MCF 10A (cell line): Measurements from ENCODE around the gene DUSP16. TPM values are rescaled to one million over a fixed set of nuclear protein-coding genes. Genes with fewer than 3 reads are reported as not detected.

Experiments
- Bru-seq: library from RNA; stranded (reverse); fragments of 400-500 nt; gene quantifications from one replicate; lab custom pipeline; 2021; lab: Mats Ljungman, UMichigan
- BruChase-seq, 2 experiments: library from RNA; stranded (reverse); fragments of 400-500 nt; gene quantifications; one replicate each; lab custom pipeline; 2021; lab: Mats Ljungman, UMichigan
- BruUV-seq: library from RNA; stranded (reverse); fragments of 400-500 nt; replicated peaks from 2 replicates; lab custom pipeline; 2021; lab: Mats Ljungman, UMichigan
- CTCF ChIA-PET: fragments of 300-600 bp; sonication (Branson Sonifier 250); formaldehyde crosslinking; extraction: SDS; loops from one replicate; lab custom pipeline; 2021; ENCODE audit warnings: antibody characterized with exemption, inconsistent platforms; lab: Yijun Ruan, JAX
- POLR2A ChIA-PET: fragments of 300-600, 350-650 bp; sonication (Branson Sonifier 250); formaldehyde crosslinking; extraction: SDS; loops from one replicate; lab custom pipeline; 2020; ENCODE audit warnings: antibody characterized with exemption, inconsistent platforms; lab: Yijun Ruan, JAX
- DNase-seq: peaks from one replicate; pipeline ENCODE4 v3.0.0-alpha.2; 2018; ENCODE audit not compliant: unreplicated experiment
- H3K27ac Mint-ChIP-seq: one replicate; pipeline ENCODE4 v1.8.0; 2022; ENCODE audit warnings: mild to moderate bottlenecking, low read depth, mixed read lengths; ENCODE audit not compliant: unreplicated experiment
- H3K27me3 Mint-ChIP-seq: one replicate; pipeline ENCODE4 v1.8.0; 2022; ENCODE audit warnings: mixed read lengths; ENCODE audit not compliant: insufficient read depth, unreplicated experiment
- H3K36me3 Mint-ChIP-seq: one replicate; pipeline ENCODE4 v1.8.0; 2022; ENCODE audit warnings: mild to moderate bottlenecking, moderate library complexity, mixed read lengths; ENCODE audit not compliant: insufficient read depth, unreplicated experiment
- H3K4me1 Mint-ChIP-seq: one replicate; pipeline ENCODE4 v1.8.0; 2022; ENCODE audit warnings: mixed read lengths; ENCODE audit not compliant: insufficient read depth, unreplicated experiment
- H3K4me3 Mint-ChIP-seq: one replicate; pipeline ENCODE4 v1.8.0; 2022; ENCODE audit warnings: mild to moderate bottlenecking, moderate library complexity, mixed read lengths; ENCODE audit not compliant: unreplicated experiment
- H3K9me3 Mint-ChIP-seq: one replicate; pipeline ENCODE4 v1.8.0; 2022; ENCODE audit warnings: mixed read lengths; ENCODE audit not compliant: unreplicated experiment
- CTCF ChIP-seq: fragments of 200-600 bp; IDR thresholded peaks from one replicate; pipeline ENCODE4 v1.8.0; 2022; ENCODE audit warnings: antibody characterized with exemption, mild to moderate bottlenecking; ENCODE audit not compliant: unreplicated experiment
- intact Hi-C: fragments of 100-400 bp; cut with micrococcal nuclease; formaldehyde crosslinking; loops from 2 replicates; pipeline ENCODE4 v1.14.1; 2022
- long read RNA-seq: library from polyadenylated mRNA; stranded (forward); transcript quantifications from one replicate; pipeline ENCODE4 v2.0.0, GENCODE V29; 2022
- total RNA-seq: library from RNA; stranded (reverse); gene quantifications from 2 replicates; pipeline ENCODE4 v1.2.3, GENCODE V29; 2022

Gene DUSP16
- total RNA-seq (18.9 and 20.7 TPM in 2 replicates), Bru-seq, nascent RNA (percentile 81 among the genes with signal in this experiment), BruChase-seq, experiment 1, labeled RNA remaining after a 6-hour chase (percentile 72 among the genes with signal in this experiment), BruChase-seq, experiment 2, labeled RNA remaining after a 2-hour chase (percentile 79 among the genes with signal in this experiment)
- long read RNA-seq, full-length matches to known transcripts, result 4 of 10 reads
- long read RNA-seq, partial matches to known transcripts, result 1 of 10 reads
- long read RNA-seq, other reads (novel, unspliced or antisense), result 5 of 10 reads

DNA sequence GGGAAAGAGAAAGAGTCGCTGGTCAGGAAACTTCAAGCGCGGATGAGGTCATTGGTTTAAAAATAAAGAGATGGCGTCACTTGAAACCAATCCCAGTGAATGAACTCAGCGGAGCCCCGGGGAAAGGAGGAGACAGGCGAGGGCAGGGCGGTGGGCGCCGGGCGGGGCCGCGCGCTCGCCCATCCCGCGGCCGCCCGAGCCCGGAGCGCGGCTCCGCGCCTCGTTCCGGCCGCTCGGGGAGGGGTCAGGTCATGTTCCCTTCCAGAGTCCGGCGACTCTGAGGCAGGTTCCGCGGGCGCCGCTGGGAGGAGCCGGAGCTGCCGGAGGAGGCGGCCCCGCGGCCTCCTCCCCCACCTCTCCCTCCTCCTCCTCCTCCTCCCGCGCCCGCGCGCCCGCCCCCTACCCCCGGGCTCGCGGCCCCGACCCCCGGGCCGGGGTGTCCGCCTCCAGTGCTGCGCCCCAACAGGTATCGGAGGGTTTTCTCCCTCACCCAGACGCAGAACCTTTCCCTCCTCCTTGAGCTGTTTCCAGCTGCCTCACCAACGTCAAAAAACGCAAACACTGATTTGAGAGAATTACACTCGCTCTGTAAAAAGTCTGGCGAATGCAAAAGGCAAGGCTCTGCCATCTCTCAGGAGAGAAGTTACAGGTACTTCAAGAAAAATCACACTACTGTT is at the start of gene DUSP16:
TSS of gene DUSP16 (minus strand) at position 279 of the 677 bp plus-strand sequence. CDS start 41,765 bp downstream, outside the sequence.
- Mint-ChIP-seq H3K27ac (peak within 1 kb of the TSS; percentile 95), H3K4me3 (peak within 1 kb of the TSS; percentile 69), H3K9me3 (no peaks in the 10 kb centered on the region), H3K4me1 (peaks cover 28% of the 10 kb centered on the region), H3K27me3 (no peaks in the 10 kb centered on the region), H3K36me3 (no peaks in the 10 kb centered on the region)
- ChIA-PET POLR2A (interaction anchor here (0.6 to 2.6 kb wide), 30 partner anchors 8 to 205 kb away, joined by 3 to 19 read pairs (median 4); partner anchors contain the start of genes BORCS5, CDKN1B and CREBL2), CTCF (interaction anchor here (0.5 to 2.4 kb wide), 21 partner anchors 12 to 192 kb away, joined by 3 to 20 read pairs (median 5); no protein-coding TSS in a partner anchor)
- no TSS peak for BruUV-seq
- intact Hi-C loops, result loop anchor here (2.0 kb wide), 1 partner anchor 48 kb away; the partner anchor contains the start of gene CREBL2
- TF ChIP-seq CTCF, result no peak
- peak; percentile 94 for DNase-seq

DNA sequence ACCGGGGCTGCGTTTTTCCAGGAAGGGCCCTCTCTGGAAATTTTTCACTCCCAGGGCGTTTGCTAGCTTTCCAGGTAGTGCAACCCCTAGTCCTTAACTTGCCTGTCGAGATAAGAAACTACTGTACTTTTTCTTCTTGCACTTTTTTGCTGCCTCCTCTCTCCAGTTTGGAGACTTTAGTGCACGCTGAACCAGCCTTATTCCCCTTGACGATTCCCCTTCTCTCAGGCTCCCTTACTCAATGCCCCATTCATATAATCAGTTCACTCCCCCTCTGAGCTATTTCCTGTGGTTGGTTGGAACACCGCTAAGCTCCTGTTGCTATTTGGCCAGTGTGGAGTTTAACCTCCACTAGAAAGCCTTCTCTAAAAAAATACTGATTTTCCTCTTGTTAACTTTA is 49.7 kb upstream of the DUSP16 start:
- CTCF ChIA-PET, result interaction anchor here (1.3 kb wide), 1 partner anchor 124 kb away, joined by 4 read pairs; no protein-coding TSS in a partner anchor
- no peaks in the 10 kb centered on the region for H3K27me3 Mint-ChIP-seq
- DNase-seq, result peak; percentile 64
- no peak for TF ChIP-seq CTCF
- no TSS peak for BruUV-seq
- H3K27ac Mint-ChIP-seq, result peak overlapping the region; percentile 98
- H3K9me3 Mint-ChIP-seq, result no peaks in the 10 kb centered on the region
- peaks cover 22% of the 10 kb centered on the region for H3K36me3 Mint-ChIP-seq
- H3K4me3 Mint-ChIP-seq, result peak overlapping the region; percentile 95
- POLR2A ChIA-PET, result interaction anchor here (0.7 to 3.0 kb wide), 18 partner anchors 10 to 255 kb away, joined by 3 to 21 read pairs (median 4); partner anchors contain the start of genes BORCS5 and DUSP16
- intact Hi-C loops, result loop anchor here (5.0 kb wide), 1 partner anchor 530 kb away; no protein-coding TSS in a partner anchor
- peaks cover 23% of the 10 kb centered on the region for H3K4me1 Mint-ChIP-seq

DNA sequence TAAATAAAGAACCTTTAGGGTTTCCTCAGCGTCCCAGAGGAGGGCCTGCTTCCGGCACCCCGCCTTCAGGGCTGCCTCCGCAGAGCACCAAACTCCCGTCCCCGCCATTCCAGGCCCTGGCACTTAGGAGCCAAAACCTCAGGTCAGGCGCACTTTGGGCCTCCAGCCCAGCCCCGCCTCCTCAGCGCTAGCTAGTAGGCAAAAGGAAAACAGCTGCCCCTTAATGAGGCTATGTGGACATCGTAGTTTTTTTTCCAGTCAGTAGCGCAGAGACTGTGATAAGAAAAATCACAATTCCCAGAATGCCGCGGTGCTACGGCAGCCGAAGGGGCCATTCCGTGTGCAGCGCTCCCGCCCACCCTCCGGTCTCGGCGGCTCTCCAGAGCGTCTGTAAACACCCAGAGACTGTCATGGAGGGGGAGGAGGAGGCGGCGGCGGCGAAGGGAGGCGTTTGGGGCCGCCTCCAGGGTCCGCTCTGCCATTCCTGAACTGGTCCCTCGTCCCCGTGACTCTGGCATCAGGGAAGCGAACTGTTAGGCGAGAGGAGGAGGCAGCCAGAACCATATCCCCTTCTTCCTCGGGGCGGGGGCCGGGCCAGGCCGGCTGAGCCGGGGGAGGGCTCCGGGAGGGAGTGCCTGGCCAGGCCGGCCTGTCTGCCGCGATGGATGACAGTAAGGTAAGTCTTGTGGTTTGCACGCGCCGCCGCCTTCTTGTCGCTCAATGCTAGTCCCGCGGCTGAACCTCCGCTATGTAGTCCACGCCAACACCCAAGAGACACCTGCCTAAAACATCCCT is 49.0 kb upstream of the DUSP16 start, which contains the start of gene CREBL2:
TSS of gene CREBL2 (plus strand) at position 365 of the 795 bp plus-strand sequence. CDS start at position 662, 297 bp downstream.
- intact Hi-C loops, result loop anchor here (1.0 to 5.0 kb wide), 3 partner anchors 49 to 529 kb away; partner anchors contain the start of gene DUSP16
- CTCF ChIA-PET, result interaction anchor here (1.3 kb wide), 1 partner anchor 125 kb away, joined by 4 read pairs; no protein-coding TSS in a partner anchor
- no peak for TF ChIP-seq CTCF
- peak; percentile 92 for DNase-seq
- Mint-ChIP-seq H3K4me3 (peak within 1 kb of the TSS; percentile 95), H3K27ac (peak within 1 kb of the TSS; percentile 98), H3K36me3 (peaks cover 22% of the 10 kb centered on the region), H3K4me1 (peaks cover 26% of the 10 kb centered on the region), H3K27me3 (no peaks in the 10 kb centered on the region), H3K9me3 (no peaks in the 10 kb centered on the region)
- BruUV-seq, result no TSS peak
- POLR2A ChIA-PET, result interaction anchor here (0.6 to 3.0 kb wide), 30 partner anchors 10 to 345 kb away, joined by 3 to 21 read pairs (median 3); partner anchors contain the start of genes BORCS5, DUSP16 and LRP6
